K562 (cell line): Measurements from ENCODE around the gene GRIN1. TPM values are rescaled to one million over a fixed set of nuclear protein-coding genes. Genes with fewer than 3 reads are reported as not detected.

Experiments used
- CHD7 ChIP-seq: fragments of 200-600 bp; sonication (generic); IDR thresholded peaks from one replicate; pipeline ENCODE4 v1.6.1; 2012; ENCODE audit warnings: mild to moderate bottlenecking, low read depth, low read length, inconsistent platforms
- PPARD ChIP-seq: fragments of 250-450 bp; sonication (Bioruptor Pico); IDR thresholded peaks from 2 replicates; pipeline ENCODE4 v1.8.0; 2022; ENCODE audit warnings: inconsistent platforms, mild to moderate bottlenecking, moderate library complexity
- RBBP5 ChIP-seq: fragments of 200-600 bp; sonication (generic); IDR thresholded peaks from 2 replicates; pipeline ENCODE4 v1.6.1; 2012; ENCODE audit warnings: borderline replicate concordance, mild to moderate bottlenecking, low read length, control low read depth, inconsistent platforms; ENCODE audit not compliant: insufficient read depth, poor library complexity, severe bottlenecking
- RHOXF2B ChIP-seq: fragments of 250-450 bp; sonication (Bioruptor Pico); conservative IDR thresholded peaks from 2 replicates; pipeline ENCODE4 v1.5.1; 2021
- TFAP4 ChIP-seq: sonication (generic); formaldehyde crosslinking; IDR thresholded peaks from 2 replicates; pipeline ENCODE4 v1.8.0; 2022; ENCODE audit warnings: missing genetic modification reagents, mild to moderate bottlenecking, moderate library complexity, borderline replicate concordance
- ZNF134 ChIP-seq: fragments of 250-450 bp; sonication (Bioruptor Pico); conservative IDR thresholded peaks from 2 replicates; pipeline ENCODE4 v1.4.0; 2020
- polyA plus RNA-seq, 8 experiments: library from polyadenylated mRNA; depleted of rRNA in 4 of 8; stranded (reverse) in 5 of 8; unstranded in 3 of 8; fragments of >200 nt; fragmentation: Nextera tagmentation in 2 of 8; fragmentation: Illumina TruSeq in 1 of 8; extraction: Ambion mirVana in 2 of 8; extraction: Trizol in 1 of 8; gene quantifications; 2 replicates each; pipeline versions ENCODE4 v1.2.1 to v1.2.3, GENCODE V29; 2011 to 2014; ENCODE audit warnings: inconsistent platforms in 1 of 8, missing spikeins in 1 of 8
- total RNA-seq, 7 experiments: library from RNA; depleted of rRNA in 6 of 7; stranded (reverse); fragments of >200 nt in 6 of 7; fragmentation: Illumina TruSeq in 2 of 7; extraction: Trizol in 2 of 7; gene quantifications; 2 replicates each; pipeline versions ENCODE4 v1.2.1 to v1.2.3, GENCODE V29; 2011 to 2021; ENCODE audit warnings: low replicate concordance in 1 of 7
- TF ChIP-seq, protein P1 (sequence below): sonication (generic); formaldehyde crosslinking; IDR thresholded peaks from 2 replicates; pipeline ENCODE4 v1.8.0; 2022; ENCODE audit warnings: missing genetic modification reagents, mild to moderate bottlenecking, borderline replicate concordance
- TF ChIP-seq, protein P2 (sequence below), 3 experiments: fragments of 200-800 bp in 1 of 3; sonication (Bioruptor generic) in 1 of 3; sonication (generic) in 1 of 3; formaldehyde crosslinking in 1 of 3; IDR thresholded peaks; 2 replicates each; pipeline versions ENCODE4 v1.6.1 to v1.8.0; 2016 to 2022; ENCODE audit warnings: mild to moderate bottlenecking in 2 of 3, missing compliant biosample characterization in 2 of 3, missing genetic modification characterization in 2 of 3, missing genetic modification reagents in 1 of 3

The GRIN1 gene
- total and polyA plus RNA-seq, 9 of the 15 experiments (the other 6 are each of a cell fraction or from before 2014, with no cell fraction given), result 0.03 to 0.35 (median 0.16) TPM; not detected in 6

- TF ChIP-seq CHD7 (no peak), ZNF134 (CRISPR knock-in tag) (no peak), TFAP4 (peak; percentile 40; the same call in 1 of the 2 replicates), RBBP5 (peak; percentile 72), PPARD (CRISPR knock-in tag) (no peak), RHOXF2B (CRISPR knock-in tag) (no peak)
- TF ChIP-seq, protein P1, sequence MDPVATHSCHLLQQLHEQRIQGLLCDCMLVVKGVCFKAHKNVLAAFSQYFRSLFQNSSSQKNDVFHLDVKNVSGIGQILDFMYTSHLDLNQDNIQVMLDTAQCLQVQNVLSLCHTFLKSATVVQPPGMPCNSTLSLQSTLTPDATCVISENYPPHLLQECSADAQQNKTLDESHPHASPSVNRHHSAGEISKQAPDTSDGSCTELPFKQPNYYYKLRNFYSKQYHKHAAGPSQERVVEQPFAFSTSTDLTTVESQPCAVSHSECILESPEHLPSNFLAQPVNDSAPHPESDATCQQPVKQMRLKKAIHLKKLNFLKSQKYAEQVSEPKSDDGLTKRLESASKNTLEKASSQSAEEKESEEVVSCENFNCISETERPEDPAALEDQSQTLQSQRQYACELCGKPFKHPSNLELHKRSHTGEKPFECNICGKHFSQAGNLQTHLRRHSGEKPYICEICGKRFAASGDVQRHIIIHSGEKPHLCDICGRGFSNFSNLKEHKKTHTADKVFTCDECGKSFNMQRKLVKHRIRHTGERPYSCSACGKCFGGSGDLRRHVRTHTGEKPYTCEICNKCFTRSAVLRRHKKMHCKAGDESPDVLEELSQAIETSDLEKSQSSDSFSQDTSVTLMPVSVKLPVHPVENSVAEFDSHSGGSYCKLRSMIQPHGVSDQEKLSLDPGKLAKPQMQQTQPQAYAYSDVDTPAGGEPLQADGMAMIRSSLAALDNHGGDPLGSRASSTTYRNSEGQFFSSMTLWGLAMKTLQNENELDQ (CRISPR knock-in tag), result no peak
- TF ChIP-seq, protein P2, sequence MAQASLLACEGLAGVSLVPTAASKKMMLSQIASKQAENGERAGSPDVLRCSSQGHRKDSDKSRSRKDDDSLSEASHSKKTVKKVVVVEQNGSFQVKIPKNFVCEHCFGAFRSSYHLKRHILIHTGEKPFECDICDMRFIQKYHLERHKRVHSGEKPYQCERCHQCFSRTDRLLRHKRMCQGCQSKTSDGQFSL (CRISPR knock-in tag; IDR thresholded peaks at IDR 0.05), result no peak
- TF ChIP-seq, protein P2 (tag; IDR thresholded peaks at IDR 0.05), result no peak
Measured at GRCh38 chr9:137200311-137201204, 61.6 kb downstream of the GRIN1 start, which contains the start of gene TPRN (continued).
